Smooth muscle cell (in vitro differentiated cells): Measurements from ENCODE around the gene IST1. TPM values are rescaled to one million over a fixed set of nuclear protein-coding genes. Genes with fewer than 3 reads are reported as not detected.

Experiments
- DNase-seq: peaks from one replicate; lab custom pipeline; 2025; ENCODE audit not compliant: unreplicated experiment; lab: John Stamatoyannopoulos, UW
- H2AFZ ChIP-seq: fragments of 200-600 bp; sonication (generic); 2 replicates; pipeline ENCODE4 v1.6.0; 2016; ENCODE audit warnings: antibody characterized with exemption, low read depth, mild to moderate bottlenecking
- H3F3A ChIP-seq: fragments of 200-600 bp; sonication (generic); 2 replicates; pipeline ENCODE4 v1.6.0; 2017; ENCODE audit warnings: antibody characterized with exemption, low read depth
- H3K27ac ChIP-seq: fragments of 200-600 bp; sonication (generic); 2 replicates; pipeline ENCODE4 v1.5.1; 2016; ENCODE audit warnings: low read depth, mild to moderate bottlenecking
- H3K27me3 ChIP-seq: fragments of 200-600 bp; sonication (generic); 2 replicates; pipeline ENCODE4 v1.6.1; 2016; ENCODE audit warnings: low read depth, mild to moderate bottlenecking
- H3K36me3 ChIP-seq: fragments of 200-600 bp; sonication (generic); 2 replicates; pipeline ENCODE4 v1.5.1; 2016; ENCODE audit warnings: low read depth
- H3K4me1 ChIP-seq: fragments of 200-600 bp; sonication (generic); 2 replicates; pipeline ENCODE4 v1.5.1; 2016; ENCODE audit warnings: low read depth
- H3K4me2 ChIP-seq: fragments of 200-600 bp; sonication (generic); 2 replicates; pipeline ENCODE4 v1.6.0; 2016; ENCODE audit warnings: mild to moderate bottlenecking
- H3K4me3 ChIP-seq: fragments of 200-600 bp; sonication (generic); 2 replicates; pipeline ENCODE4 v1.5.1; 2016; ENCODE audit warnings: mild to moderate bottlenecking
- H3K79me2 ChIP-seq: fragments of 200-600 bp; sonication (generic); 2 replicates; pipeline ENCODE4 v1.6.0; 2016; ENCODE audit warnings: low read depth, mild to moderate bottlenecking
- H3K9ac ChIP-seq: fragments of 200-600 bp; sonication (generic); 2 replicates; pipeline ENCODE4 v1.6.0; 2016; ENCODE audit warnings: low read depth
- H3K9me3 ChIP-seq: fragments of 200-600 bp; sonication (generic); replicated peaks from 2 replicates; pipeline ENCODE4 v1.5.1; 2016; ENCODE audit warnings: low read depth
- H4K20me1 ChIP-seq: fragments of 200-600 bp; sonication (generic); 2 replicates; pipeline ENCODE4 v1.6.0; 2016; ENCODE audit warnings: low read depth
- CTCF ChIP-seq: fragments of 200-600 bp; sonication (generic); IDR thresholded peaks from 2 replicates; pipeline ENCODE4 v1.5.1; 2017; ENCODE audit warnings: borderline replicate concordance, mild to moderate bottlenecking, antibody characterized with exemption; ENCODE audit not compliant: insufficient read depth, poor library complexity, severe bottlenecking
- WGBS: methylation state at CpG from one replicate; pipeline ENCODE4 v1.1.7; 2016; ENCODE audit warnings: low lambda C conversion rate; 5-methylcytosine and 5-hydroxymethylcytosine counted together
- polyA plus RNA-seq: library from polyadenylated mRNA; unstranded; fragments of >200 nt; fragmentation: Nextera tagmentation; extraction: Ambion mirVana; gene quantifications from 2 replicates; pipeline ENCODE4 v1.2.1, GENCODE V29; 2016
- total RNA-seq: library from RNA; depleted of rRNA; stranded (reverse); fragments of >200 nt; gene quantifications from 2 replicates; pipeline ENCODE4 v1.2.3, GENCODE V29; 2014

Gene IST1
- total and polyA plus RNA-seq, 2 experiments from 2014 or later, result 125 to 220 TPM

DNA sequence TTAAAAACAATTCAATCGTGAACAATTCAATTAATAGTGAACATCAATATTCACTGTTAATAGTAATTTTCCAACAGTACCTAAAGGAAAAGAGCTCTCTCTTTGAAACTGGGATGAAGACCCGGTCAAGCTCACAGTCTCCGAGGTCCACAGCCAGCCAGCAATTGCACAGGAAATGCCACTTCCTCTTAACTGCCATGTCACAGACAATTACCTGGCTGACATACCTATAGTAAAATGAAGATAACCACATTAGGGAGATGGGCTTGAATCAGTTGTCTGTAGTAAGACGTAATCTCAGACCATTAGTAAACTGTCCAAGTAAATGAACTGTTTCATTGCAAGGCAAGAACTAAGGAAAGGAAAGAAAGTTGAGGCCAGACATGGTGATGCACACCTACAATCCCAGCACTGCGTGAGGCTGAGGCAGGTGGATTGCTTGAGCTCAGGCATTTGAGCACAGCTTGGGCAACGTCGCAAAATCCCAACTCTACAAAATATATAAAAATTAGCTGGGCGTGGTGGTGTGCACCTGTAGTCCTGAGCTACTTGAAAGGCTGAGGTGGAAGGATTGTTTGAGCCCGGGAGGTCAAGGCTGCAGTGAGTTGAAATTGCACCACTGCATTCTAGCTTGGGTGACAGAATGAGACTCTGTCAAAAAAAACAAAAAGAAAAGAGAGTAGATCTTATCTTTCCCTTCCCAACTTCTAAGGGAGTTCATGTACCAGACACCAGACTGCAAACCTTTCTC lies 68.0 kb downstream of the IST1 start:
- no peak for TF ChIP-seq CTCF
- no peak overlapping the region for H3K4me3 ChIP-seq
- no peaks in the 10 kb centered on the region for H3K27me3 ChIP-seq
- no peak overlapping the region for H2AFZ ChIP-seq
- no peaks in the 10 kb centered on the region for H3F3A ChIP-seq
- H3K4me1 ChIP-seq, result no peaks in the 10 kb centered on the region
- H4K20me1 ChIP-seq, result no peaks in the 10 kb centered on the region
- WGBS, result 82% methylated on average over 9 of the region's 9 CpGs
- no peak overlapping the region for H3K27ac ChIP-seq
- no peaks in the 10 kb centered on the region for H3K79me2 ChIP-seq
- H3K4me2 ChIP-seq, result no peak overlapping the region
- DNase-seq, result no peak
- H3K36me3 ChIP-seq, result no peaks in the 10 kb centered on the region
- H3K9ac ChIP-seq, result no peak overlapping the region
- H3K9me3 ChIP-seq, result no peaks in the 10 kb centered on the region

- no peaks in the 10 kb centered on the region for H3F3A ChIP-seq
- DNase-seq, result no peak
- 96% methylated on average over 4 of the region's 4 CpGs for WGBS
- H3K4me2 ChIP-seq, result no peak overlapping the region
- H3K79me2 ChIP-seq, result no peaks in the 10 kb centered on the region
- H3K27me3 ChIP-seq, result no peaks in the 10 kb centered on the region
- no peaks in the 10 kb centered on the region for H3K9me3 ChIP-seq
- H2AFZ ChIP-seq, result no peak overlapping the region
- H3K27ac ChIP-seq, result no peak overlapping the region
- H3K36me3 ChIP-seq, result no peaks in the 10 kb centered on the region
- no peak overlapping the region for H3K4me3 ChIP-seq
- no peak overlapping the region for H3K9ac ChIP-seq
- no peaks in the 10 kb centered on the region for H3K4me1 ChIP-seq
- H4K20me1 ChIP-seq, result no peaks in the 10 kb centered on the region
- no peak for TF ChIP-seq CTCF
Measured at GRCh38 chr16:71965223-71965622, 69.9 kb downstream of the IST1 start.

- Histone ChIP-seq H3K4me1 (no peaks in the 10 kb centered on the region), H3K4me2 (no peak overlapping the region), H3K9ac (no peak overlapping the region), H3K27ac (no peak overlapping the region), H3K79me2 (no peaks in the 10 kb centered on the region), H4K20me1 (no peaks in the 10 kb centered on the region), H2AFZ (no peak overlapping the region), H3K4me3 (no peak overlapping the region), H3K9me3 (no peaks in the 10 kb centered on the region), H3F3A (no peaks in the 10 kb centered on the region), H3K27me3 (no peaks in the 10 kb centered on the region), H3K36me3 (no peaks in the 10 kb centered on the region)
- no peak for DNase-seq
- 88% methylated on average over 4 of the region's 4 CpGs for WGBS
- TF ChIP-seq CTCF, result no peak
Measured at GRCh38 chr16:71966932-71967331, 71.6 kb downstream of the IST1 start.

DNA sequence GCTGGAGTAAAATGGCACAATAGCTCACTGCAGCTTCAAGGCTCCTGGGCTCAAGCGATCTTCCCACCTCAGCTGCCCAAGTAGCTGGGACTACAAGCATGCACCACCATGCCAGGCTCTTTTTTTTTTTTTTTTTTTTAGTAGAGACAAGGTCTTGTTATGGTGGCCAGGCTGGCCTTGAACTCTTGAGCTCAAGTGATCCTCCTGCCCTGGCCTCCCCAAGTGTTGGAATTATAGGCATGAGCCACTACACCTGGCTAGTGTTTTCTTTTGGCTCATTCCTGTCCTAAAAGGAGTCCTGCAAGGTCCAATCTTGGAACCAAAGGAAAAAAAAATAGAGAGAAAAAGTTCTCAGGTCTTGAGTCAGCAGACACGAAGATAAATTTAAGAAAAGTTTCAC lies 74.0 kb downstream of the IST1 start:
- no peaks in the 10 kb centered on the region for H3K79me2 ChIP-seq
- H3K9ac ChIP-seq, result no peak overlapping the region
- H3K27ac ChIP-seq, result no peak overlapping the region
- no peaks in the 10 kb centered on the region for H3K9me3 ChIP-seq
- no peak for TF ChIP-seq CTCF
- 93% methylated on average over 2 of the region's 2 CpGs for WGBS
- no peak overlapping the region for H2AFZ ChIP-seq
- no peak overlapping the region for H3K4me2 ChIP-seq
- no peak for DNase-seq
- H3K27me3 ChIP-seq, result no peaks in the 10 kb centered on the region
- H4K20me1 ChIP-seq, result no peaks in the 10 kb centered on the region
- no peaks in the 10 kb centered on the region for H3K36me3 ChIP-seq
- no peak overlapping the region for H3K4me3 ChIP-seq
- no peaks in the 10 kb centered on the region for H3F3A ChIP-seq
- no peaks in the 10 kb centered on the region for H3K4me1 ChIP-seq
